Progenitor cell of endocrine pancreas (in vitro differentiated cells): ENCODE measurements around the gene OR10H1. TPM values are rescaled to one million over a fixed set of nuclear protein-coding genes. Genes with fewer than 3 reads are reported as not detected.
"Not testable (repeated sequence)": the region's sequence is repeated elsewhere in the genome, so short reads cannot be mapped to it uniquely, and the experiment has no call there.

ENCODE experiments used
- DNase-seq: peaks from one replicate; pipeline ENCODE4 v3.0.0; 2021; ENCODE audit warnings: low spot score; ENCODE audit not compliant: unreplicated experiment
- H3K27ac Mint-ChIP-seq: 2 replicates; pipeline ENCODE4 v1.8.0; 2021; ENCODE audit warnings: mild to moderate bottlenecking, moderate library complexity, mixed read lengths
- H3K27me3 Mint-ChIP-seq: 2 replicates; pipeline ENCODE4 v1.8.0; 2021; ENCODE audit warnings: mixed read lengths
- H3K36me3 Mint-ChIP-seq: 2 replicates; pipeline ENCODE4 v1.8.0; 2022; ENCODE audit warnings: mixed read lengths; ENCODE audit not compliant: insufficient read depth
- H3K4me1 Mint-ChIP-seq: 2 replicates; pipeline ENCODE4 v1.8.0; 2021; ENCODE audit warnings: low read depth, mixed read lengths
- H3K4me3 Mint-ChIP-seq: 2 replicates; pipeline ENCODE4 v1.8.0; 2021; ENCODE audit warnings: low read depth, mild to moderate bottlenecking, moderate library complexity, mixed read lengths
- H3K9me3 Mint-ChIP-seq: 2 replicates; pipeline ENCODE4 v1.8.0; 2021; ENCODE audit warnings: low read depth, mixed read lengths
- CTCF ChIP-seq: fragments of 200-600 bp; sonication (generic); IDR thresholded peaks from one replicate; pipeline ENCODE4 v1.5.0; 2021; ENCODE audit warnings: antibody characterized with exemption, mild to moderate bottlenecking; ENCODE audit not compliant: unreplicated experiment
- total RNA-seq: library from RNA; stranded (reverse); gene quantifications from 2 replicates; pipeline ENCODE4 v1.2.1, GENCODE V29; 2021

The OR10H1 gene
- total RNA-seq, 1 donor from 2014 or later = not detected

GRCh38 chr19:15859187-15859586 lies 43.7 kb upstream of the OR10H1 start:
- no peak overlapping the region for H3K27ac Mint-ChIP-seq
- no peaks in the 10 kb centered on the region for H3K27me3 Mint-ChIP-seq

GRCh38 chr19:15850385-15850784 lies 34.9 kb upstream of the OR10H1 start:
- no peaks in the 10 kb centered on the region for H3K27me3 Mint-ChIP-seq
- peaks cover 5% of the 10 kb centered on the region for H3K36me3 Mint-ChIP-seq

More at GRCh38 chr19:15859187-15859586, 43.7 kb upstream of the OR10H1 start:
- no peak for DNase-seq
- peaks cover 31% of the 10 kb centered on the region for H3K9me3 Mint-ChIP-seq
- H3K4me1 Mint-ChIP-seq = no peaks in the 10 kb centered on the region
- H3K4me3 Mint-ChIP-seq = no peak overlapping the region
- H3K36me3 Mint-ChIP-seq = peaks cover 2% of the 10 kb centered on the region
- no peak for TF ChIP-seq CTCF

GRCh38 chr19:15846923-15847322 lies 31.5 kb upstream of the OR10H1 start:
- no peak overlapping the region for H3K27ac Mint-ChIP-seq
- no peaks in the 10 kb centered on the region for H3K4me1 Mint-ChIP-seq
- H3K36me3 Mint-ChIP-seq = peaks cover 12% of the 10 kb centered on the region
- H3K9me3 Mint-ChIP-seq = peaks cover 46% of the 10 kb centered on the region
- no peak for TF ChIP-seq CTCF
- DNase-seq = no peak
- H3K4me3 Mint-ChIP-seq = no peak overlapping the region
- no peaks in the 10 kb centered on the region for H3K27me3 Mint-ChIP-seq

More at GRCh38 chr19:15850385-15850784, 34.9 kb upstream of the OR10H1 start:
- no peak for DNase-seq
- TF ChIP-seq CTCF = no peak
- Mint-ChIP-seq H3K9me3 (peaks cover 48% of the 10 kb centered on the region), H3K4me1 (no peaks in the 10 kb centered on the region), H3K27ac (no peak overlapping the region), H3K4me3 (no peak overlapping the region)

- Mint-ChIP-seq H3K36me3 (peaks cover 12% of the 10 kb centered on the region), H3K9me3 (peaks cover 42% of the 10 kb centered on the region)
- H3K4me1 Mint-ChIP-seq, DNase-seq, H3K27ac Mint-ChIP-seq, H3K27me3 Mint-ChIP-seq, H3K4me3 Mint-ChIP-seq: not testable (repeated sequence)
Measured at GRCh38 chr19:15843894-15844222, 28.4 kb upstream of the OR10H1 start.

- Mint-ChIP-seq H3K27me3 (no peaks in the 10 kb centered on the region), H3K4me3 (no peak overlapping the region), H3K36me3 (peaks cover 12% of the 10 kb centered on the region), H3K4me1 (no peaks in the 10 kb centered on the region), H3K27ac (no peak overlapping the region), H3K9me3 (peaks cover 47% of the 10 kb centered on the region)
- no peak for TF ChIP-seq CTCF
- no peak for DNase-seq
Measured at GRCh38 chr19:15843203-15843893, 27.9 kb upstream of the OR10H1 start.
